ENCODE results near the gene NPAS3. TPM values are rescaled to one million over a fixed set of nuclear protein-coding genes. Genes with fewer than 3 reads are reported as not detected.

Gene NPAS3
- total RNA-seq, 1 experiment from 2014 or later, result not detected

DNA sequence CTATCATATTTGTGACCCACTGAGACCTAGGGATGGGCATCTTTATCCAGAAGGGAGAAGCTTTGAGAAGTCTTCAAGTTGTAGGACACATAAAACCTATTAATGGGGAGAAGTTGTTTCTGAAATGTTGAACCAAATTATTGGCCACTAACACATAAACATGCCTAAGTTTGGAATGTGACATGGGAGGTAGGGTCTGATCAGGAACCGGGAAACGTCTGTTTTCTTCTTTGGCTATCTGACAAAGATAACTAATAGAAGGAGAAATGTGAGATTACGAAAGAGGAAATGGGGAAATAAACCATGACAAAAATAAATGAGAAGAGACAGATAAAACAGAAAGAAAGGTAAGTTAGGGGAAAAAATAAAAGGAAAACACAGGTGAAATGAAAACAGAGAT, 586.9 kb downstream of the NPAS3 start:
- TF ChIP-seq ELF1 (IDR thresholded peaks at IDR 0.05; ENCODE audit: borderline replicate concordance, low read depth) (no peak), EGR1 (IDR thresholded peaks at IDR 0.05; ENCODE audit: low read depth) (no peak), JUND (IDR thresholded peaks at IDR 0.05) (no peak), ZNF274 (IDR thresholded peaks at IDR 0.05; ENCODE audit: low read depth, low read length) (no peak), SIN3A (IDR thresholded peaks at IDR 0.05; ENCODE audit: low read depth) (no peak), POLR2A (IDR thresholded peaks at IDR 0.05; ENCODE audit: borderline replicate concordance, extremely low read depth, insufficient read depth, insufficient read length) (no peak), CEBPB (IDR thresholded peaks at IDR 0.05; ENCODE audit: low read depth) (no peak), SP1 (IDR thresholded peaks at IDR 0.05; ENCODE audit: low read depth) (no peak), RAD21 (IDR thresholded peaks at IDR 0.05; ENCODE audit: low read depth) (no peak), TCF7L2 (IDR thresholded peaks at IDR 0.05; ENCODE audit: borderline replicate concordance, extremely low read depth, insufficient read depth, insufficient read length) (no peak), EZH2 (IDR thresholded peaks at IDR 0.05) (no peak), ZFX (IDR thresholded peaks at IDR 0.05) (no peak)
- TF ChIP-seq, protein P1, sequence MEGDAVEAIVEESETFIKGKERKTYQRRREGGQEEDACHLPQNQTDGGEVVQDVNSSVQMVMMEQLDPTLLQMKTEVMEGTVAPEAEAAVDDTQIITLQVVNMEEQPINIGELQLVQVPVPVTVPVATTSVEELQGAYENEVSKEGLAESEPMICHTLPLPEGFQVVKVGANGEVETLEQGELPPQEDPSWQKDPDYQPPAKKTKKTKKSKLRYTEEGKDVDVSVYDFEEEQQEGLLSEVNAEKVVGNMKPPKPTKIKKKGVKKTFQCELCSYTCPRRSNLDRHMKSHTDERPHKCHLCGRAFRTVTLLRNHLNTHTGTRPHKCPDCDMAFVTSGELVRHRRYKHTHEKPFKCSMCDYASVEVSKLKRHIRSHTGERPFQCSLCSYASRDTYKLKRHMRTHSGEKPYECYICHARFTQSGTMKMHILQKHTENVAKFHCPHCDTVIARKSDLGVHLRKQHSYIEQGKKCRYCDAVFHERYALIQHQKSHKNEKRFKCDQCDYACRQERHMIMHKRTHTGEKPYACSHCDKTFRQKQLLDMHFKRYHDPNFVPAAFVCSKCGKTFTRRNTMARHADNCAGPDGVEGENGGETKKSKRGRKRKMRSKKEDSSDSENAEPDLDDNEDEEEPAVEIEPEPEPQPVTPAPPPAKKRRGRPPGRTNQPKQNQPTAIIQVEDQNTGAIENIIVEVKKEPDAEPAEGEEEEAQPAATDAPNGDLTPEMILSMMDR (IDR thresholded peaks at IDR 0.05 in 2 of 3, conservative IDR thresholded peaks at IDR 0.05 in 1 of 3; ENCODE audit: borderline replicate concordance in 1 of 3, insufficient read depth in 1 of 3, low read depth in 2 of 3, low read length in 2 of 3), result no peak
- TF ChIP-seq, protein P2, sequence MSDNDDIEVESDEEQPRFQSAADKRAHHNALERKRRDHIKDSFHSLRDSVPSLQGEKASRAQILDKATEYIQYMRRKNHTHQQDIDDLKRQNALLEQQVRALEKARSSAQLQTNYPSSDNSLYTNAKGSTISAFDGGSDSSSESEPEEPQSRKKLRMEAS (IDR thresholded peaks at IDR 0.05), result no peak
- TF ChIP-seq, protein P3, sequence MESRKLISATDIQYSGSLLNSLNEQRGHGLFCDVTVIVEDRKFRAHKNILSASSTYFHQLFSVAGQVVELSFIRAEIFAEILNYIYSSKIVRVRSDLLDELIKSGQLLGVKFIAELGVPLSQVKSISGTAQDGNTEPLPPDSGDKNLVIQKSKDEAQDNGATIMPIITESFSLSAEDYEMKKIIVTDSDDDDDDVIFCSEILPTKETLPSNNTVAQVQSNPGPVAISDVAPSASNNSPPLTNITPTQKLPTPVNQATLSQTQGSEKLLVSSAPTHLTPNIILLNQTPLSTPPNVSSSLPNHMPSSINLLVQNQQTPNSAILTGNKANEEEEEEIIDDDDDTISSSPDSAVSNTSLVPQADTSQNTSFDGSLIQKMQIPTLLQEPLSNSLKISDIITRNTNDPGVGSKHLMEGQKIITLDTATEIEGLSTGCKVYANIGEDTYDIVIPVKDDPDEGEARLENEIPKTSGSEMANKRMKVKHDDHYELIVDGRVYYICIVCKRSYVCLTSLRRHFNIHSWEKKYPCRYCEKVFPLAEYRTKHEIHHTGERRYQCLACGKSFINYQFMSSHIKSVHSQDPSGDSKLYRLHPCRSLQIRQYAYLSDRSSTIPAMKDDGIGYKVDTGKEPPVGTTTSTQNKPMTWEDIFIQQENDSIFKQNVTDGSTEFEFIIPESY (IDR thresholded peaks at IDR 0.05; ENCODE audit: extremely low read depth, insufficient replicate concordance, low read length), result no peak
- Histone ChIP-seq H3K27me3 (ENCODE audit: insufficient read depth, low read length) (peaks cover 7% of the 10 kb centered on the region; the same call in 1 of the 2 replicates), H3K36me3 (ENCODE audit: control insufficient read depth in 1 of 2, insufficient read depth in 2 of 2, low read length in 2 of 2) (no peaks in the 10 kb centered on the region), H4K20me1 (ENCODE audit: insufficient read depth) (no peaks in the 10 kb centered on the region), H3K9ac (ENCODE audit: low read length) (no peak overlapping the region), H3K9me3 (ENCODE audit: control insufficient read depth in 1 of 2, insufficient read depth in 1 of 2, low read depth in 1 of 2, low read length in 2 of 2) (no peaks in the 10 kb centered on the region), H2AFZ (ENCODE audit: low read depth, low read length, poor library complexity, severe bottlenecking) (no peak overlapping the region), H3K4me2 (ENCODE audit: low read length) (no peak overlapping the region), H3K4me1 (ENCODE audit: control insufficient read depth in 1 of 2, insufficient read depth in 2 of 2, low read length in 2 of 2) (no peaks in the 10 kb centered on the region), H3K9me2 (ENCODE audit: insufficient read depth) (no peaks in the 10 kb centered on the region), H3K4me3 (replicated peaks in 1 of 2; ENCODE audit: low read depth in 1 of 2, low read length in 2 of 2) (no peak overlapping the region), H3K27ac (ENCODE audit: low read depth, low read length) (no peak overlapping the region), H3K79me2 (ENCODE audit: insufficient read depth, low read length) (no peaks in the 10 kb centered on the region)
- intact Hi-C loops (cut with micrococcal nuclease), result no loop called here
- ChIA-PET RAD21 (ENCODE audit: low non-redundant PET in 1 of 2, low total read pairs in 2 of 2, uncharacterized antibody in 2 of 2, unreplicated experiment in 2 of 2) (no interaction called here), POLR2A (no interaction called here), CTCF (no interaction called here)
- ATAC-seq (no peak), DNase-seq (ENCODE audit: low read depth, low spot score) (no peak)
- BruUV-seq (replicated peaks), result no TSS peak
